CD4-positive, alpha-beta memory T cell (primary cell): ENCODE measurements around the gene NDUFAF5. TPM values are rescaled to one million over a fixed set of nuclear protein-coding genes. Genes with fewer than 3 reads are reported as not detected.

Source experiments
- CTCF ChIA-PET: fragments of 350-600 bp; sonication (Branson Sonifier 250); formaldehyde crosslinking; loops from one replicate; lab custom pipeline; 2021; ENCODE audit warnings: inconsistent platforms; ENCODE audit not compliant: partially characterized antibody; lab: Charles Lee
- POLR2A ChIA-PET: fragments of 350-600 bp; sonication (Branson Sonifier 250); formaldehyde crosslinking; loops from one replicate; lab custom pipeline; 2021; ENCODE audit not compliant: partially characterized antibody; lab: Charles Lee
- DNase-seq, 5 donors: peaks; one replicate each; pipeline versions ENCODE4 v3.0.0 to v3.0.0-alpha.2; 2020 to 2022; ENCODE audit warnings: mixed read lengths in 1 of 5
- H3K27ac ChIP-seq: one replicate; pipeline ENCODE4 v1.7.0; 2013; ENCODE audit warnings: low read depth, low read length
- H3K27me3 ChIP-seq: 2 replicates; pipeline ENCODE4 v1.7.0; 2013; ENCODE audit warnings: mild to moderate bottlenecking, low read length, moderate library complexity; ENCODE audit not compliant: insufficient read depth
- H3K36me3 ChIP-seq: 2 replicates; pipeline ENCODE4 v1.7.0; 2013; ENCODE audit warnings: mild to moderate bottlenecking, low read length, moderate library complexity; ENCODE audit not compliant: insufficient read depth
- H3K4me1 ChIP-seq: 2 replicates; pipeline ENCODE4 v1.7.0; 2013; ENCODE audit warnings: mild to moderate bottlenecking, low read length, moderate library complexity; ENCODE audit not compliant: insufficient read depth
- H3K4me3 ChIP-seq, 2 donors: one replicate each; pipeline ENCODE4 v1.7.0; 2013; ENCODE audit warnings: low read length in 2 of 2, mild to moderate bottlenecking in 1 of 2
- H3K9me3 ChIP-seq, 2 donors: one replicate each; pipeline ENCODE4 v1.7.0; 2013; ENCODE audit warnings: low read length in 2 of 2, control low read depth in 1 of 2; ENCODE audit not compliant: control insufficient read depth in 1 of 2
- H3K27ac Mint-ChIP-seq, 7 donors: one replicate each; pipeline ENCODE4 v1.8.0; 2020 to 2021; ENCODE audit warnings: mixed read lengths in 7 of 7, mild to moderate bottlenecking in 6 of 7, inconsistent platforms in 3 of 7, moderate library complexity in 3 of 7
- H3K27me3 Mint-ChIP-seq, 2 donors: one replicate each; pipeline ENCODE4 v1.8.0; 2020 to 2021; ENCODE audit warnings: mixed read lengths in 2 of 2
- H3K36me3 Mint-ChIP-seq, 2 donors: one replicate each; pipeline ENCODE4 v1.8.0; 2020 to 2021; ENCODE audit warnings: mixed read lengths in 2 of 2, inconsistent platforms in 1 of 2, mild to moderate bottlenecking in 1 of 2
- H3K4me1 Mint-ChIP-seq, 4 donors: one replicate each; pipeline ENCODE4 v1.8.0; 2020 to 2021; ENCODE audit warnings: mixed read lengths in 4 of 4, mild to moderate bottlenecking in 1 of 4
- H3K4me3 Mint-ChIP-seq, 8 donors: one replicate each; pipeline ENCODE4 v1.8.0; 2020 to 2021; ENCODE audit warnings: mixed read lengths in 8 of 8, mild to moderate bottlenecking in 7 of 8, moderate library complexity in 6 of 8, inconsistent platforms in 3 of 8
- H3K9me3 Mint-ChIP-seq, 8 donors: one replicate each; pipeline ENCODE4 v1.8.0; 2020 to 2021; ENCODE audit warnings: mixed read lengths in 8 of 8, mild to moderate bottlenecking in 5 of 8, inconsistent platforms in 3 of 8, moderate library complexity in 1 of 8
- intact Hi-C: fragments of 100-400 bp; cut with micrococcal nuclease; formaldehyde crosslinking; loops from one replicate; pipeline ENCODE4 v1.15.1; 2023
- polyA plus RNA-seq, 2 donors: library from polyadenylated mRNA; unstranded; fragments of 300-500 nt; fragmentation: Illumina TruSeq; gene quantifications; one replicate each; pipeline ENCODE4 v1.2.3, GENCODE V29; 2021
- total RNA-seq, 2 experiments: library from RNA; stranded (reverse); gene quantifications; one replicate each; pipeline ENCODE4 v1.2.3, GENCODE V29; 2021

The NDUFAF5 gene
- total and polyA plus RNA-seq, 4 experiments from 2014 or later = 4.0 to 26.8 (median 16.6) TPM

DNA sequence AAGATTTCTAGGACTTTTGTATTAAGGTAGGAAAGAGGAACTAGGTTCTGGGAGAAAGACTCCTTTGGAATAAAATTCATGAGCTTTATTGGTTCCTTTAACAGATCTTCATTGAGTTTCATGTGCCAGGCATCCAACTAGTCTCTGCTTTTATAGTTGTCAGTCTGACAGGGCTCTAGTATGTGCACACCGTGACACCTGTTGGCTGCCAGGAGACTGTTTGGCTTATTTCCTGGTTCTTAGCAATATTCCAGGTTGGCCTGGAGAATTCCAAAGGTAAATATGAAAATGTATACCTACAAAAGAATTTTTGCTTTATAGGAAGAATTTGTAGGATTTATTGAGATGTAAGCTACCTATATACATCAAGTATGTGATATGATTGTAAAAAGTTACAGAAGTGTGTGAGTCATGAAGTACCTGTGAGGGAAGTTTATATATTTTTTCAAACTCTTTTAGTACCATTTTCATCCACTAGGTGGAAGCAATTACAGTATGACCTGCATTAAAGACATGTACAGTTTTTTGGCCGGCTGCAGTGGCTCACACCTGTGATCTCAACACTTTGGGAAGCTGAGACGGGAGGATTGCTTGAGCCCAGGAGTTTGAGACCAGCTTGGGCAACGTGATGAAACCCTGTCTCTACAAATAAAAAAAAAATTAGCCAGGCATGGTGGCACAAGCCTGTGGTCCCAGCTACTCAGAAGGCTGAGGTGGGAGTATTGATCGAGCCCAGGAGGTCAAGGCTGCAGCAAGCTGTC, 35.2 kb downstream of the NDUFAF5 start:
- Mint-ChIP-seq H3K27ac (no peak overlapping the region), H3K9me3 (peaks cover 0 to 2% (median 0%) of the 10 kb centered on the region in 8 donors)
- POLR2A ChIA-PET = no interaction called here

DNA sequence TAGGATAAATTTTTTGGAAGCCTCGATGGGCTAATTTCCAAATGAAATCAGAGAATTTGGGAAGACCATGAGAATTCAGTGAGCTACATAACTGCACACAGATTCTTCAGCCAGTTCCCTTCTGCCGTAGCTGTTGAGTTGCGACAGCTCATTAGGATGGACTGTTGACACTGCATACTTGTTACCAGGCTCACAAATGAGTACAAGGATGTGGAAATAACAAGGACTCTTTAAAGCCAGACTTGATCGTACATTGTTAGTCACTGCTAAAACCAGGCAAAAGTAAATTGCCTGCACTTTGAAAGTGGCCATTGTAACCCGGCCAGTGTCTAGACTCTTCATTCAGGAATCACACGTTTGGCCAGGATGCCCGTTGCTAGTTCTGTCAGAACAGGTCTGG, 37.0 kb downstream of the NDUFAF5 start:
- no peaks in the 10 kb centered on the region for H3K4me1 ChIP-seq
- H3K4me3 Mint-ChIP-seq = no peak overlapping the region
- peaks cover 0 to 2% (median 0%) of the 10 kb centered on the region in 8 donors for H3K9me3 Mint-ChIP-seq
- H3K36me3 Mint-ChIP-seq = peaks cover 7 to 22% of the 10 kb centered on the region in 2 donors
- ChIA-PET POLR2A (no interaction called here), CTCF (no interaction called here)
- no peaks in the 10 kb centered on the region for H3K9me3 ChIP-seq
- H3K27ac ChIP-seq = no peak overlapping the region
- peaks cover 9% of the 10 kb centered on the region for H3K36me3 ChIP-seq
- no peak overlapping the region for H3K27ac Mint-ChIP-seq
- no peak for DNase-seq
- peaks cover 3% of the 10 kb centered on the region in 2 donors for H3K27me3 Mint-ChIP-seq
- H3K27me3 ChIP-seq = no peaks in the 10 kb centered on the region
- intact Hi-C loops = no loop called here
- H3K4me1 Mint-ChIP-seq = no peaks in the 10 kb centered on the region
- H3K4me3 ChIP-seq = no peak overlapping the region

More for the DNA sequence above, 35.2 kb downstream of the NDUFAF5 start:
- Histone ChIP-seq H3K27ac (no peak overlapping the region), H3K36me3 (peaks cover 21% of the 10 kb centered on the region), H3K27me3 (no peaks in the 10 kb centered on the region), H3K4me3 (no peak overlapping the region), H3K9me3 (no peaks in the 10 kb centered on the region), H3K4me1 (no peaks in the 10 kb centered on the region)
- Mint-ChIP-seq H3K4me3 (no peak overlapping the region), H3K27me3 (no peaks in the 10 kb centered on the region), H3K36me3 (peaks cover 13 to 35% of the 10 kb centered on the region in 2 donors), H3K4me1 (no peaks in the 10 kb centered on the region)
- peak in 4 of 5 donors; percentile 16 to 39 (median 24) for DNase-seq
- intact Hi-C loops = no loop called here
- CTCF ChIA-PET = interaction anchor here (0.9 to 2.8 kb wide), 12 partner anchors 10 to 234 kb away, joined by 3 to 18 read pairs (median 7); no protein-coding TSS in a partner anchor

DNA sequence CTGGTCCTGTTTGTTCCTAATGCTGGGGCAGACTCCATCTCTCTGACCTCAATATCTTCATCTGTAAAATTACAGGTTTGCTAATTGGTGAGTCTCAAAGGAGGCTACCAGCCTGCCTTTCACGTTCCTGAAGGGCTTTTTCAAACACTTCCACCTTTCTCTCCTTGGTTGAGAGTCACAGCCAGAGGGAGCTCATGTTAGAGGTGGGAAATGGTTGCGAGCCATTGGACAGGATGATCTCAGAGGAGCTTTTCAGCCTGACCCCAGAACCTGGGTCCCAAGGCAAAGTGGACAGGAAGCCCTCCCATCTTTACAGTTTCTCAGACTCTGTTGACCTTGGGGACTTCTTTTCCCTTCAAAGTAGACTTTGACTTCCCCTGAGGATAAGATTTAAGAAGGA, 37.6 kb downstream of the NDUFAF5 start:
- Histone ChIP-seq H3K27me3 (no peaks in the 10 kb centered on the region), H3K36me3 (peaks cover 3% of the 10 kb centered on the region), H3K4me1 (no peaks in the 10 kb centered on the region), H3K9me3 (no peaks in the 10 kb centered on the region), H3K4me3 (no peak overlapping the region), H3K27ac (no peak overlapping the region)
- intact Hi-C loops = no loop called here
- ChIA-PET POLR2A (no interaction called here), CTCF (no interaction called here)
- Mint-ChIP-seq H3K4me3 (no peak overlapping the region), H3K4me1 (no peaks in the 10 kb centered on the region), H3K9me3 (peaks cover 0 to 2% (median 0%) of the 10 kb centered on the region in 8 donors), H3K27me3 (peaks cover 3 to 4% of the 10 kb centered on the region in 2 donors), H3K36me3 (peaks cover 6 to 16% of the 10 kb centered on the region in 2 donors), H3K27ac (no peak overlapping the region)
- no peak for DNase-seq

DNA sequence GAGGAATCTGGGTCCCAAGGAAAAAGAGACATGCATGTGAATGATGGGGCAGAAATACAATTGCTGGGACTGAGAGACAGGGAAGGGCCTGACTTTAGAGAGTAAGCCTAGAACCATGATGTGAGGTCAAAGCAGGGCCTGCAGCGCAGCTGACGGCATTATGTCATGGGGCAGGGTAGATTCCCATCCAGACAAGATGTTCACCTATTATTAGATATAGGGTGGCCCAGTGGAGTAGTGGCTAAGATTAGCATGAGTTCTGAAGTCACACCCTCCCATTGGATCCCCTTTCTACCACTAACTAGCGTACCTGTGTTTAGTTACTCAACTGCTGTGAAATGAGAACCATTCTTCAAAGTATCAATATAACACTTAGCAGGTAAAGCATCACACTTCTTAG, 39.6 kb downstream of the NDUFAF5 start:
- Histone ChIP-seq H3K36me3 (no peaks in the 10 kb centered on the region), H3K27ac (no peak overlapping the region), H3K4me3 (no peak overlapping the region), H3K4me1 (no peaks in the 10 kb centered on the region), H3K9me3 (no peaks in the 10 kb centered on the region), H3K27me3 (no peaks in the 10 kb centered on the region)
- DNase-seq = no peak
- Mint-ChIP-seq H3K27me3 (peaks cover 6 to 9% of the 10 kb centered on the region in 2 donors), H3K36me3 (peaks cover 0 to 3% of the 10 kb centered on the region in 2 donors), H3K4me3 (no peak overlapping the region), H3K9me3 (no peaks in the 10 kb centered on the region), H3K27ac (no peak overlapping the region), H3K4me1 (no peaks in the 10 kb centered on the region)
- intact Hi-C loops = no loop called here
- ChIA-PET POLR2A (no interaction called here), CTCF (interaction anchor here (1.1 kb wide), 1 partner anchor 22 kb away, joined by 3 read pairs; no protein-coding TSS in a partner anchor)

DNA sequence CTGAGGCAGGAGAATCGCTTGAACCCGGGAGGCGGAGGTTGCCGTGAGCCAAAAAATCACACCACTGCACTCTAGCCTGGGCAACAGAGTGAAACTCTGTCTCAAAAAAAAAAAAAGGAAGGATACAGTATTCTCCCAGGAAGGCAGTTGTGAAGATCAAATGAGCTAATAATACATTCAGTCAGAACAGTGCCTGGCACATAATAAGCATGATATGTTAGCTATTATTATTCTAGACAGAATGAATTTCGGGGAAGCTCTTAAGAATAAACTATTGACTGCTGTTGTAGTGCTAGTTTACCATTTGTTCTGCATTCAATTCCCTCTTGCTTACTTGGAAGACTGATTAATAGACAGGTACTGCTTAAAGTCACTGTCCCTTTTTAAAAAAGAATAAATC, 40.6 kb downstream of the NDUFAF5 start:
- no peak overlapping the region for H3K4me3 ChIP-seq
- no peaks in the 10 kb centered on the region for H3K27me3 ChIP-seq
- DNase-seq = no peak
- H3K27me3 Mint-ChIP-seq = peaks cover 9 to 11% of the 10 kb centered on the region in 2 donors
- H3K4me3 Mint-ChIP-seq = no peak overlapping the region
- intact Hi-C loops = no loop called here
- H3K9me3 Mint-ChIP-seq = no peaks in the 10 kb centered on the region
- H3K27ac Mint-ChIP-seq = no peak overlapping the region
- H3K9me3 ChIP-seq = no peaks in the 10 kb centered on the region
- no peaks in the 10 kb centered on the region for H3K4me1 ChIP-seq
- no peaks in the 10 kb centered on the region for H3K36me3 Mint-ChIP-seq
- ChIA-PET CTCF (no interaction called here), POLR2A (no interaction called here)
- no peaks in the 10 kb centered on the region for H3K36me3 ChIP-seq
- H3K27ac ChIP-seq = no peak overlapping the region
- no peaks in the 10 kb centered on the region for H3K4me1 Mint-ChIP-seq

DNA sequence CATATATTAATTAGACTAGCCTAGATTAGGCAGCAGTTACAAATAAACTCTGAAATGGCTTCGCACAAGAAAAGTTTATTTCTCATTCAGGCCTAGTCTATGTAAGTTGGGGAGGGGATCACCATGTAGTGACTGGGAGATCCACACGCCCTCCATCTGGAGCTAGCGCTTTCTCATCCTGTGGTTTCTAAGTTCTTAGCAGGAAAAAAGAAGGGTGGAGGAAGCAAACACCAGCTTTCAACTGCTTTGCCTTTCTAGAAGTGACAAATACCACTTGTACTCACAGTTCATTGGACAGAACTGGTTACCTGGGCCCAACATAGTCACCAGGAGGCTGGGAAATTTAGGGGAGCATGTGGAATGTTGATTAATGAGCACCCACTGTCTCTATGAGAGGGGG, 46.6 kb downstream of the NDUFAF5 start:
- Mint-ChIP-seq H3K27me3 (peaks cover 13 to 16% of the 10 kb centered on the region in 2 donors), H3K4me3 (no peak overlapping the region), H3K27ac (no peak overlapping the region), H3K4me1 (no peaks in the 10 kb centered on the region), H3K9me3 (peaks cover 0 to 5% (median 0%) of the 10 kb centered on the region in 8 donors), H3K36me3 (no peaks in the 10 kb centered on the region)
- Histone ChIP-seq H3K4me1 (no peaks in the 10 kb centered on the region), H3K27ac (no peak overlapping the region), H3K36me3 (no peaks in the 10 kb centered on the region), H3K27me3 (no peaks in the 10 kb centered on the region), H3K9me3 (no peaks in the 10 kb centered on the region), H3K4me3 (no peak overlapping the region)
- intact Hi-C loops = no loop called here
- no peak for DNase-seq
- POLR2A ChIA-PET = no interaction called here
- CTCF ChIA-PET = no interaction called here

DNA sequence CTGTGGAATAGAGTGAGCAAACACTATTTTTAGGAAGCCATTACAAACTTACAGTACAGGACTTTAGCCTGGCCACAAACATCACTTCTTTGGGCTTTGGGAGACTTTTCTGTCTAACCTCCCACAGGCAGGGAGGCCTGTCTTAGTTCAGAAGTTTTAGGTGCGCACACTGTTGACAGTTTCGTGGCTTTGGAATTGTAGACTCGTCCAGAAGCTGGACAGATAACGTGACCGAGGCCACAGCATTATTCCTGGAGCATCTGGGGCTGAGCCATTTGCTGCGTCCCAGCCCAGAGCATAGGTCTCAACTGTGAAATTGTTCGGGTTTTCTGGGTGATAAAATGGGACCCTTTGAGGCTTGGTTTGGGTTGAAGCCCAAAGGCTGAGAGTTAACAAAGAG, 53.8 kb downstream of the NDUFAF5 start:
- H3K9me3 Mint-ChIP-seq = no peaks in the 10 kb centered on the region
- H3K27me3 ChIP-seq = no peaks in the 10 kb centered on the region
- CTCF ChIA-PET = no interaction called here

More for the DNA sequence above, 53.8 kb downstream of the NDUFAF5 start:
- POLR2A ChIA-PET = no interaction called here
- Mint-ChIP-seq H3K4me3 (no peak overlapping the region), H3K27me3 (peaks cover 3 to 12% of the 10 kb centered on the region in 2 donors), H3K36me3 (no peaks in the 10 kb centered on the region), H3K4me1 (no peaks in the 10 kb centered on the region), H3K27ac (peak overlapping the region in 1 of 7 donors; percentile 1)
- Histone ChIP-seq H3K27ac (no peak overlapping the region), H3K36me3 (no peaks in the 10 kb centered on the region), H3K4me1 (no peaks in the 10 kb centered on the region), H3K4me3 (no peak overlapping the region), H3K9me3 (no peaks in the 10 kb centered on the region)
- DNase-seq = no peak
- intact Hi-C loops = no loop called here
